Fibroblast of lung (primary cell): ENCODE data around the gene MGST3. TPM values are rescaled to one million over a fixed set of nuclear protein-coding genes. Genes with fewer than 3 reads are reported as not detected.

ENCODE experiments used
- DNase-seq, 2 donors: peaks; one replicate each; pipeline versions ENCODE4 v3.0.0 to v3.0.0-alpha.2; 2010; ENCODE audit warnings: low read depth in 2 of 2
- H2AFZ ChIP-seq: 2 replicates; pipeline ENCODE4 v1.5.1; 2012; ENCODE audit warnings: low read length, control low read depth, inconsistent platforms
- H3K27ac ChIP-seq: 2 replicates; pipeline ENCODE4 v1.5.1; 2011; ENCODE audit warnings: low read length, control low read depth; ENCODE audit not compliant: insufficient read depth
- H3K27me3 ChIP-seq: 2 replicates; pipeline ENCODE4 v1.5.1; 2011; ENCODE audit warnings: mild to moderate bottlenecking, low read length; ENCODE audit not compliant: control insufficient read depth, insufficient read depth
- H3K36me3 ChIP-seq: 2 replicates; pipeline ENCODE4 v1.5.1; 2011; ENCODE audit warnings: low read length; ENCODE audit not compliant: control insufficient read depth, insufficient read depth
- H3K4me1 ChIP-seq: 2 replicates; pipeline ENCODE4 v1.5.1; 2011; ENCODE audit warnings: low read length; ENCODE audit not compliant: control insufficient read depth, insufficient read depth; ENCODE audit errors: extremely low read depth
- H3K4me2 ChIP-seq: 2 replicates; pipeline ENCODE4 v1.5.1; 2011; ENCODE audit warnings: low read length, control low read depth; ENCODE audit not compliant: insufficient read depth; ENCODE audit errors: extremely low read depth
- H3K4me3 ChIP-seq, 4 experiments: fragments of 200-600 bp in 1 of 4; sonication (generic) in 1 of 4; replicated peaks in 1 of 4; 2 replicates each; pipeline ENCODE4 v1.5.1; 2011 to 2016; ENCODE audit warnings: low read length in 4 of 4, low read depth in 3 of 4, mild to moderate bottlenecking in 3 of 4, control low read depth in 2 of 4, inconsistent platforms in 1 of 4, mixed read lengths in 1 of 4; ENCODE audit not compliant: insufficient read depth in 1 of 4; ENCODE audit errors: control extremely low read depth in 1 of 4
- H3K79me2 ChIP-seq: 2 replicates; pipeline ENCODE4 v1.5.1; 2012; ENCODE audit warnings: mild to moderate bottlenecking, low read length, inconsistent platforms; ENCODE audit not compliant: control insufficient read depth, insufficient read depth
- H3K9ac ChIP-seq: 2 replicates; pipeline ENCODE4 v1.5.1; 2011; ENCODE audit warnings: mild to moderate bottlenecking, low read length, control low read depth; ENCODE audit not compliant: insufficient read depth
- H3K9me3 ChIP-seq: 2 replicates; pipeline ENCODE4 v1.5.1; 2012; ENCODE audit warnings: low read depth, low read length; ENCODE audit not compliant: control insufficient read depth, insufficient read depth
- H4K20me1 ChIP-seq: 2 replicates; pipeline ENCODE4 v1.5.1; 2011; ENCODE audit warnings: low read length; ENCODE audit not compliant: control insufficient read depth, insufficient read depth; ENCODE audit errors: extremely low read depth
- CTCF ChIP-seq, 2 donors: IDR thresholded peaks in 1 of 2; conservative IDR thresholded peaks in 1 of 2; 1 replicate in 1 of 2; 2 replicates in 1 of 2; pipeline ENCODE4 v1.5.1; 2011 to 2012; ENCODE audit warnings: low read length in 2 of 2, control low read depth in 1 of 2, inconsistent platforms in 1 of 2, low read depth in 1 of 2, mild to moderate bottlenecking in 1 of 2
- EZH2 ChIP-seq: IDR thresholded peaks from 2 replicates; pipeline ENCODE4 v1.5.1; 2012; ENCODE audit warnings: low read length, control low read depth, mild to moderate bottlenecking; ENCODE audit errors: missing control alignments
- polyA plus RNA-seq, 2 donors: library from polyadenylated mRNA; depleted of rRNA in 1 of 2; stranded (reverse) in 1 of 2; unstranded in 1 of 2; fragments of >200 nt; gene quantifications; 2 replicates each; pipeline ENCODE4 v1.2.1, GENCODE V29; 2011 to 2012; ENCODE audit warnings: missing spikeins in 1 of 2
- total RNA-seq: library from RNA; depleted of rRNA; stranded (reverse); fragments of >200 nt; gene quantifications from 2 replicates; pipeline ENCODE4 v1.2.1, GENCODE V29; 2014

The MGST3 gene
- total and polyA plus RNA-seq, 2 donors (not counting 1 experiment from before 2014, with no cell fraction given) = 346 to 355 TPM

- no peak for TF ChIP-seq EZH2
- no peak for TF ChIP-seq CTCF (conservative IDR thresholded peaks at IDR 0.05 in 1 of 2, IDR thresholded peaks at IDR 0.05 in 1 of 2; ENCODE audit: low read depth in 1 of 2, low read length in 2 of 2)
- Histone ChIP-seq H3K27me3 (no peaks in the 10 kb centered on the region), H3K27ac (peak overlapping the region; percentile 78), H4K20me1 (no peaks in the 10 kb centered on the region), H3K79me2 (peaks cover 24% of the 10 kb centered on the region), H3K9me3 (no peaks in the 10 kb centered on the region), H3K36me3 (no peaks in the 10 kb centered on the region), H3K4me2 (peak overlapping the region; percentile 78), H2AFZ (no peak overlapping the region), H3K4me3 (peak overlapping the region; percentile 62 to 99 (median 84)), H3K4me1 (no peaks in the 10 kb centered on the region), H3K9ac (peak overlapping the region; percentile 36)
- DNase-seq = peak in 1 of 2 donors; percentile 27
Observed at GRCh38 chr1:165697491-165697880, 66.5 kb downstream of the MGST3 start.

- Histone ChIP-seq H2AFZ (peak within 1 kb of the TSS; percentile 99), H3K4me1 (no peaks in the 10 kb centered on the region), H3K27me3 (no peaks in the 10 kb centered on the region), H3K79me2 (peaks cover 24% of the 10 kb centered on the region), H3K9me3 (no peaks in the 10 kb centered on the region), H4K20me1 (no peaks in the 10 kb centered on the region), H3K4me2 (peak within 1 kb of the TSS; percentile 98), H3K27ac (peak within 1 kb of the TSS; percentile 78), H3K4me3 (peak within 1 kb of the TSS; percentile 62 to 99 (median 84)), H3K36me3 (no peaks in the 10 kb centered on the region), H3K9ac (peak within 1 kb of the TSS; percentile 91)
- peak; percentile 12 to 36 for TF ChIP-seq CTCF (conservative IDR thresholded peaks at IDR 0.05 in 1 of 2, IDR thresholded peaks at IDR 0.05 in 1 of 2; ENCODE audit: low read depth in 1 of 2, low read length in 2 of 2)
- no peak for TF ChIP-seq EZH2
- peak; percentile 80 to 86 for DNase-seq
Observed at GRCh38 chr1:165697881-165698760, 67.1 kb downstream of the MGST3 start, which contains the start of gene ALDH9A1. ALDH9A1 (minus strand) TSS chr1:165698562; CDS start chr1:165698558, 4 bp downstream.

GRCh38 chr1:165698761-165699052 is 67.7 kb downstream of the MGST3 start:
- no peaks in the 10 kb centered on the region for H3K9me3 ChIP-seq
- H3K4me1 ChIP-seq = no peaks in the 10 kb centered on the region
- H3K4me2 ChIP-seq = peak overlapping the region; percentile 98
- DNase-seq = no peak
- peaks cover 24% of the 10 kb centered on the region for H3K79me2 ChIP-seq
- H3K36me3 ChIP-seq = no peaks in the 10 kb centered on the region
- H3K9ac ChIP-seq = peak overlapping the region; percentile 55
- H2AFZ ChIP-seq = peak overlapping the region; percentile 99
- H3K27me3 ChIP-seq = no peaks in the 10 kb centered on the region
- no peaks in the 10 kb centered on the region for H4K20me1 ChIP-seq
- peak overlapping the region; percentile 53 for H3K27ac ChIP-seq
- no peak for TF ChIP-seq CTCF (conservative IDR thresholded peaks at IDR 0.05 in 1 of 2, IDR thresholded peaks at IDR 0.05 in 1 of 2; ENCODE audit: low read depth in 1 of 2, low read length in 2 of 2)
- no peak for TF ChIP-seq EZH2
- H3K4me3 ChIP-seq = peak overlapping the region; percentile 62 to 92 (median 64)
